Measurements from ENCODE around the gene RNF8. TPM values are rescaled to one million over a fixed set of nuclear protein-coding genes. Genes with fewer than 3 reads are reported as not detected.
"Not testable (repeated sequence)": the region's sequence is repeated elsewhere in the genome, so short reads cannot be mapped to it uniquely, and the experiment has no call there.

RNF8 gene
- total RNA-seq, 1 experiment from 2014 or later: 22.0 TPM

- Mint-ChIP-seq H3K36me3 (ENCODE audit: insufficient read depth, unreplicated experiment) (peaks cover 30% of the 10 kb centered on the region), H3K4me3 (ENCODE audit: unreplicated experiment) (no peak overlapping the region), H3K27me3 (ENCODE audit: insufficient read depth, unreplicated experiment) (no peaks in the 10 kb centered on the region), H3K9me3 (ENCODE audit: unreplicated experiment) (no peaks in the 10 kb centered on the region), H3K4me1 (ENCODE audit: insufficient read depth, unreplicated experiment) (peaks cover 11% of the 10 kb centered on the region), H3K27ac (ENCODE audit: low read depth, unreplicated experiment) (no peak overlapping the region)
- intact Hi-C loops (cut with micrococcal nuclease): loop anchor here (2.0 kb wide), 2 partner anchors 56 to 368 kb away; no protein-coding TSS in a partner anchor
- CTCF ChIA-PET: interaction anchor here (0.5 to 4.2 kb wide), 13 partner anchors 9 to 514 kb away, joined by 3 to 62 read pairs (median 5); no protein-coding TSS in a partner anchor
- BruUV-seq (replicated peaks): no TSS peak
- POLR2A ChIA-PET: interaction anchor here (1.6 kb wide), 1 partner anchor 10 kb away, joined by 6 read pairs; no protein-coding TSS in a partner anchor
- TF ChIP-seq CTCF (IDR thresholded peaks at IDR 0.05; ENCODE audit: unreplicated experiment): no peak
- DNase-seq (ENCODE audit: unreplicated experiment): peak; percentile 47
Observed at GRCh38 chr6:37324131-37325033, 29.4 kb upstream of the RNF8 start.

- peaks cover 18% of the 10 kb centered on the region for H3K36me3 Mint-ChIP-seq (ENCODE audit: insufficient read depth, unreplicated experiment)
- ChIA-PET POLR2A (interaction anchor here (1.1 kb wide), 1 partner anchor 103 kb away, joined by 3 read pairs; the partner anchor contains the start of gene CMTR1), CTCF (interaction anchor here (0.7 to 0.8 kb wide), 2 partner anchors 22 to 52 kb away, joined by 3 read pairs; no protein-coding TSS in a partner anchor)
- BruUV-seq (replicated peaks); H3K27me3 Mint-ChIP-seq (ENCODE audit: insufficient read depth, unreplicated experiment); DNase-seq (ENCODE audit: unreplicated experiment); H3K4me3 Mint-ChIP-seq (ENCODE audit: unreplicated experiment); H3K27ac Mint-ChIP-seq (ENCODE audit: low read depth, unreplicated experiment); H3K9me3 Mint-ChIP-seq (ENCODE audit: unreplicated experiment); intact Hi-C loops (cut with micrococcal nuclease); H3K4me1 Mint-ChIP-seq (ENCODE audit: insufficient read depth, unreplicated experiment): not testable (repeated sequence)
Observed at GRCh38 chr6:37330345-37330744, 23.4 kb upstream of the RNF8 start.

- DNase-seq (ENCODE audit: unreplicated experiment): no peak
- Mint-ChIP-seq H3K4me1 (ENCODE audit: insufficient read depth, unreplicated experiment) (no peaks in the 10 kb centered on the region), H3K36me3 (ENCODE audit: insufficient read depth, unreplicated experiment) (peaks cover 13% of the 10 kb centered on the region), H3K27me3 (ENCODE audit: insufficient read depth, unreplicated experiment) (no peaks in the 10 kb centered on the region), H3K9me3 (ENCODE audit: unreplicated experiment) (no peaks in the 10 kb centered on the region), H3K4me3 (ENCODE audit: unreplicated experiment) (no peak overlapping the region), H3K27ac (ENCODE audit: low read depth, unreplicated experiment) (no peak overlapping the region)
- intact Hi-C loops (cut with micrococcal nuclease): no loop called here
- ChIA-PET POLR2A (no interaction called here), CTCF (no interaction called here)
- BruUV-seq (replicated peaks): no TSS peak
- no peak for TF ChIP-seq CTCF (IDR thresholded peaks at IDR 0.05; ENCODE audit: unreplicated experiment)
Observed at GRCh38 chr6:37331047-37331446, 22.7 kb upstream of the RNF8 start.

- Mint-ChIP-seq H3K27ac (ENCODE audit: low read depth, unreplicated experiment) (no peak overlapping the region), H3K4me1 (ENCODE audit: insufficient read depth, unreplicated experiment) (no peaks in the 10 kb centered on the region), H3K36me3 (ENCODE audit: insufficient read depth, unreplicated experiment) (peaks cover 19% of the 10 kb centered on the region), H3K4me3 (ENCODE audit: unreplicated experiment) (no peak overlapping the region), H3K27me3 (ENCODE audit: insufficient read depth, unreplicated experiment) (no peaks in the 10 kb centered on the region), H3K9me3 (ENCODE audit: unreplicated experiment) (no peaks in the 10 kb centered on the region)
- intact Hi-C loops (cut with micrococcal nuclease): no loop called here
- no peak for DNase-seq (ENCODE audit: unreplicated experiment)
- BruUV-seq (replicated peaks): no TSS peak
- ChIA-PET CTCF (interaction anchor here (1.5 kb wide), 1 partner anchor 7 kb away, joined by 8 read pairs; no protein-coding TSS in a partner anchor), POLR2A (interaction anchor here (0.6 kb wide), 1 partner anchor 468 kb away, joined by 6 read pairs; no protein-coding TSS in a partner anchor)
- TF ChIP-seq CTCF (IDR thresholded peaks at IDR 0.05; ENCODE audit: unreplicated experiment): no peak
Observed at GRCh38 chr6:37332894-37333293, 20.9 kb upstream of the RNF8 start.
